GM12891 (cell line): Measurements from ENCODE around the gene ZFP64.

Source experiments
- PAX5 ChIP-seq: IDR thresholded peaks from 2 replicates; pipeline ENCODE4 v1.6.1; 2011; ENCODE audit warnings: low read length, moderate library complexity, mild to moderate bottlenecking; ENCODE audit not compliant: insufficient read depth, severe bottlenecking
- POLR2A ChIP-seq: IDR thresholded peaks from 2 replicates; pipeline ENCODE4 v1.6.1; 2011; ENCODE audit warnings: low read depth, low read length, control low read depth
- POLR2AphosphoS5 ChIP-seq: IDR thresholded peaks from 2 replicates; pipeline ENCODE4 v1.6.1; 2011; ENCODE audit warnings: low read depth, low read length, control low read depth
- TAF1 ChIP-seq: IDR thresholded peaks from 2 replicates; pipeline ENCODE4 v1.6.1; 2011; ENCODE audit warnings: low read depth, low read length, control low read depth

DNA sequence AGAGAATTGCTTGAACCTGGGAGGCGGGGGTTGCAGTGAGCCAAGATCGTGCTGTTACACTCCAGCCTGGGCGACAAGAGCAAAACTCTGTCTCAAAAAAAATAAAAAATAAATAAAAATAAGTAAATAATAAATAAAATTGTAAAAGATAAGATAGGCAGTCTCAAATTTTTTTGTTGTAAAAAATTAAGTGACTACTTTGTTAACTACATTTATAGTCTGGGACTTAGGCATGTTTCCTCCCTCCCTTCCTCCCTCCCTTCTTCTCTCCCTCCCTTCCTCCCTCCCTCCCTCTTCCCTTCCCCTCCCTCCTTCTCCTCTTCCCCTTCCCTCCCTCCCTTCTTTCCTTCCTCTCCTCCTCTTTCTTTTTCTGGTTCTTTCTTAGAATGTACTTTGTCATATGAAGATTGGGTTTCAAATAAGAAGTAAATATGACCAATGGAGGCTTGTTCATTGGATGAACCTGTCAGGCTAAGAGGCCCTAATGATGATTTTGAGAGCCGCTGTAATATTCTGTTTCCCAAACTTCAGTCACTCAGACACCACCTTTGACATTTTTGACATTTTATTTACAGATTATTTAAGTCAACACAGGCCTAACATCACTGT lies 24.2 kb downstream of the ZFP64 start:
- TF ChIP-seq TAF1 (no peak), POLR2A (no peak), POLR2AphosphoS5 (no peak), PAX5 (no peak)
